Activated naive CD8-positive, alpha-beta T cell (primary cell): Measurements from ENCODE around the gene TMSB10.

Experiments used
- H3K27ac Mint-ChIP-seq: one replicate; pipeline ENCODE4 v1.8.0; 2021; ENCODE audit warnings: mixed read lengths
- H3K27me3 Mint-ChIP-seq: one replicate; pipeline ENCODE4 v1.8.0; 2021; ENCODE audit warnings: mixed read lengths
- H3K36me3 Mint-ChIP-seq: one replicate; pipeline ENCODE4 v1.8.0; 2021; ENCODE audit warnings: mixed read lengths
- H3K4me1 Mint-ChIP-seq: one replicate; pipeline ENCODE4 v1.8.0; 2021; ENCODE audit warnings: low read depth, mixed read lengths
- H3K4me3 Mint-ChIP-seq: one replicate; pipeline ENCODE4 v1.8.0; 2021; ENCODE audit warnings: mild to moderate bottlenecking, mixed read lengths
- H3K9me3 Mint-ChIP-seq: one replicate; pipeline ENCODE4 v1.8.0; 2021; ENCODE audit warnings: low read depth, mixed read lengths

TMSB10 gene

GRCh38 chr2:84953535-84953934, 48.1 kb downstream of the TMSB10 start:
- Mint-ChIP-seq H3K4me1 (peaks cover 11% of the 10 kb centered on the region), H3K27me3 (no peaks in the 10 kb centered on the region), H3K27ac (no peak overlapping the region), H3K4me3 (no peak overlapping the region), H3K36me3 (no peaks in the 10 kb centered on the region), H3K9me3 (no peaks in the 10 kb centered on the region)

DNA sequence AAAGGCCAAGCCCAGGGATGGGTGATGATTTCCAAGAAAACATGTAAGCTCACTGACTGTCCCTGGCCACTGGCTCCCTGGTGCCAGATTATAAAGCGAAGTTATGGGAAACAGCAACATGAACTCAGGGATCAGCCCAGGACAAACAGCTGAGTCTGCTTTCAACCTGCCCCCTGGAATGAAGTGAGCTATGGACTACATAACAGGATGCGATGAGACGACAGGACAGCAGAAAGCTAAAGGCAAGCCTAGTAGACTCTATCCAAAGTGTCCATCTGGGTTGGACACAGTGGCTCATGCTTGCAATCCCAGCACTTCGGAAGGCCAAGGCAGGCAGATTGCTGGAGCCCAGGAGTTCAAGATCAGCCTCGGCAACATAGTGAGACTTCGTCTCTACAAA, 48.9 kb downstream of the TMSB10 start:
- Mint-ChIP-seq H3K9me3 (no peaks in the 10 kb centered on the region), H3K4me1 (peaks cover 17% of the 10 kb centered on the region), H3K27ac (no peak overlapping the region), H3K4me3 (no peak overlapping the region), H3K36me3 (peaks cover 1% of the 10 kb centered on the region), H3K27me3 (no peaks in the 10 kb centered on the region)
